GM18517 (cell line): ENCODE data around the gene PEX11B.

Experiments
- ATAC-seq: cut with Tn5 transposase; IDR thresholded peaks from one replicate; pipeline ENCODE4 v1.9.1; 2021; ENCODE audit warnings: mild to moderate bottlenecking, moderate library complexity; ENCODE audit not compliant: unreplicated experiment

PEX11B gene

DNA sequence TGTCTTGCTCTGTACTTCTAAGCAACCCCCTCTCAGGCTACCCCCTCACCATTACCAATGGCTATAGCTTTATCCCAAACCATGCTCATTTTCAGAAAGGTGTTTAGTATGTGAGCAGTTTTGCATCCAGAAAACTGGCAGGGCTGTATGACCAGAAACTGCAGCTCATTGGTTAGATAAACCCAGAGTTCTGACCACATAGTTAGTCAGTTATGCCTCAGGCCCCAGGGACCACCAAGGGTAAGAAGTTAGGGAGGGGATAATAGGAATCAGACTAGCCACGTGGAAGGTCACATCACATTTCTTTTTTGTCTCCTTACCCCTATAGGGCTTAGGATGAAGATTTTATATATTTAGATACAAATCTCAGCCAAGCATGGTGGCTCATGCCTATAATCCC, 9.9 kb downstream of the PEX11B start:
- ATAC-seq, result no peak

DNA sequence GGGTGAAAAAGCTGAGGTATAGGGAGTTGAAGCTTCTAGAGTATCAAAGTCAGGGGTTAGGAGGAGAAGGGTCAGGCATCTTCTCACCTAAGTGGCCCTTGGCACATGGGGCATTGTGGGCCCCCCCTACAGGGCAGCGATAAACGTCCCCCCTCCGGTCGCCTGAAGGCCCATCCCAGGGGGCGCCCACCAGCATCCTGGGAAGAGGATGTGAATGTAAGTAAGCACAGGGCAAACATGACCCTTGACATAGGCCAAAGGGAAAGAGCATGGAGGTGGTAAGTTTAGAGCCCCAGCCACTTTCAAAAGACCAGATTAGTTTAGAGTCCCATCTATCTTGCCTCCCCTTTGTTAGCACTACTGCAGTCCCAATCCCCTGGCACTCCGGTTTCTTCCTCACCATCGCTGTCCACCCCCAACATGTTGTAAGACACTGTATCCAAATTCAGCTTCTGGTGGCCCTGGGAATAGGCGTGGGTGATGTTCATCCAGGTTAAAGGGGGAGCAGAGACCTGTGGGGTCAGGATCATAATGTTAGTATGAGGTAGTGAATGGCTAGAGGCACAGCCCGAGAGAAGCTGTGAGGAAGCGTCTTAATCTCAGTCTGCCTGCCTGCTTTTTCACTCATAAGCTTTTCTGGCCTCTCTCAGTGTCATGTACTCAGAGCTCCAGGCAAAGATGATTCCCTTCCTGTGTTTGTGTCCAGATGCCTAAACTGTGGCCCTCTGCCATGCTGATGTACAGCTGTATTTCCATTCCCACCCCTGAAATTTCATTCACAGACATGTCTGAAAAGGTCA, 11.4 kb downstream of the PEX11B start:
- no peak for ATAC-seq

- no peak for ATAC-seq
Measured at GRCh38 chr1:145901312-145902021, 17.1 kb downstream of the PEX11B start.

DNA sequence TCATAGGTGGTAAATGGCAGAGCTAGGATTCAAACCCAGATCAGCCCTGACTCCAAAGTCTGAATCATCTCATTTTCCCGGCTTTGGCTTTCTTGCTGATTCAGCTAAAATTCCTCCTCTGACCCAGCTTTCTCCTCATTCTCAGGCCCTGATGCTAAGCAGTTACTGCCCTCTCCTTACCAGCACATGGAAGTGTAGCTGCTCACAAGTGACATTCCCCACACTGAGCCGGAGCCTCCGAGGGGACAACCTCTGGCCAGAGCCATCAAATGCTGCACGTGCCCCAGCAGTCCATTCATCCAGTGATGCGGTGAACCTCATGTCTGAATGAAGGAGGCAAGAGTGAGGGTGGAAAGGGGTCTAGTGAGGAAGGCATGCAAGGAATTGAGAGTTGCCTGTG, 19.8 kb downstream of the PEX11B start:
- ATAC-seq, result no peak

DNA sequence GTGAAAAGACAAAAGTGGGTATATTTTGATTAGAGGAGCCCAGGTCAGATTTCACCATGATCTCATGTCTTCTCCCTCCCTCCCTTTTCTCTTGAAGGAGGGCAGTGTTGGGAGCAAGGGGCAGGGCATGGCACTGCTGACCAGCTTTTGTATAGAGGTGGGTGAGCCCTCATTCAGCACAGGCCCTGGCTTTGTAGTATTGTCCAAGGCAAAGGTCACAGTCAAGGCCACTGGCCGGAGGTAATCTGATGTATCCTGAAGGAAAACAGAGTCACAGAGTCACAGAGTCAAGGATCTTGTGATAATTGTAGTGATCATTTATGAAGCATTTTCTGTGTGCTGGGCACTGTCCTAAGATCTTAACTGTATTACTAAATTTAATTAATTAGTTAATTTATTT, 20.5 kb downstream of the PEX11B start:
- no peak for ATAC-seq

- ATAC-seq, result no peak
Measured at GRCh38 chr1:145895471-145895870, 23.0 kb downstream of the PEX11B start.

DNA sequence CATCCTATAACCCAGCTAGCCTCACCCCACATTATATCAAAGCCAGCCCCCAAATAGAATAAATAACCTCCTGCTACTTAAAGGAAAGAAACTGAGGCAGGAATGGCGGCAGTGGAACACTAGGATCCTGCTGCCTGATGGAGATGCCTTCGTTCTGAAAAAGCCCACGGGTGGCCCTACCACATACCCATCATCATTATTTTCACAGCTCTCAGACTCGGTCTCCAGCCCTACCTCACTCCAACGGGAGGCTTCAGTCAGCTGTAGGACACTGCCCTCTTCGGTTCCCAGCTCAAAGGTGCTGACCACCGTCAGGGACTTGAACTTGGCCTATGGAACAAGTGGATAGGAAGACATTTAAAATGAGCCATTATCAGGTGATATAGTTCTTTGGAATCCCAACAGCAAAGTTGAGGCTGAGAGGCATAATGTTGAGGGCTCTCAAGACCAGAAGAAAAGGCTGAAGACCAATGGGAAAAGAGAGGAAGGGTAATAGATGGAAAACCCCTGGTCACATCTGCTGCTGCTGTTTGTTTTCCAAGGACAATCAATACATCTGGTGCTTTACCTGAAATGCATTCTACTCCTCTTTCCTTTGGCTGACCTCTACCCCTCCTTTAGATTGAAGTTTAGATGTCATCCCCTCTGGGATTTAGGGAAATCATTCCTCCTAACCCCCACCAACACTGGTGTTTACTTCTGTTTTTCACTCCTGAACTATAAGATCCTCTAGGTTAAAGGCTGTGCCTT, 25.0 kb downstream of the PEX11B start:
- no peak for ATAC-seq

DNA sequence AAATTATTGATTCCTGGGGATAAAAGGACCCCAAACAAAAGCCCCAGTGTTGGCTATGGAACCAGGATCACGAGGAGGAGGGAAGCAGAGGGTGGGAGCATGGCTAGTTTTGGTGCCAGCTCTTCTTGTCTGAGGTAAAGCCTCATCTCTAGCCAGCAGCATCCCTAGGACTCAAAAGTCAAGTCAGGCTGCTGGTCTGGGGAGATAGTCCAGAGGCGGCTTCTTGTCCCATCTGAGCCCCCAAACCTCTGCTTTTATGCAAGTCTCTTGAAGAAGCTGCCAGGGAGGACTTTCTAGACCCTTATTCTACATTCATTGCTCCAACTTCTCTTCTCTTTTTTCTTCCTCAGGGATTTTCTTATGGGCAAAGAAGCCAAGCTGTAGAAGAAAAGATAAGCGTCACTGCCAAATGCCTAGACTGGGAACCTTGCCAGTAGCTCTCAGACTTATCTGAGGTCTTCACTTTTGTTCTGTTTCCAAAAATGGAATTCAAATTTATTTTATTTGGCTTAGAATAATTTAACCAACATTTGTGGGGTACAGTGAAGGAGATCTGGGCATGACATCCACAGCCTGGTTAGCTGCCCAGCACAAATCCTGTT, 25.9 kb downstream of the PEX11B start:
- ATAC-seq, result no peak

DNA sequence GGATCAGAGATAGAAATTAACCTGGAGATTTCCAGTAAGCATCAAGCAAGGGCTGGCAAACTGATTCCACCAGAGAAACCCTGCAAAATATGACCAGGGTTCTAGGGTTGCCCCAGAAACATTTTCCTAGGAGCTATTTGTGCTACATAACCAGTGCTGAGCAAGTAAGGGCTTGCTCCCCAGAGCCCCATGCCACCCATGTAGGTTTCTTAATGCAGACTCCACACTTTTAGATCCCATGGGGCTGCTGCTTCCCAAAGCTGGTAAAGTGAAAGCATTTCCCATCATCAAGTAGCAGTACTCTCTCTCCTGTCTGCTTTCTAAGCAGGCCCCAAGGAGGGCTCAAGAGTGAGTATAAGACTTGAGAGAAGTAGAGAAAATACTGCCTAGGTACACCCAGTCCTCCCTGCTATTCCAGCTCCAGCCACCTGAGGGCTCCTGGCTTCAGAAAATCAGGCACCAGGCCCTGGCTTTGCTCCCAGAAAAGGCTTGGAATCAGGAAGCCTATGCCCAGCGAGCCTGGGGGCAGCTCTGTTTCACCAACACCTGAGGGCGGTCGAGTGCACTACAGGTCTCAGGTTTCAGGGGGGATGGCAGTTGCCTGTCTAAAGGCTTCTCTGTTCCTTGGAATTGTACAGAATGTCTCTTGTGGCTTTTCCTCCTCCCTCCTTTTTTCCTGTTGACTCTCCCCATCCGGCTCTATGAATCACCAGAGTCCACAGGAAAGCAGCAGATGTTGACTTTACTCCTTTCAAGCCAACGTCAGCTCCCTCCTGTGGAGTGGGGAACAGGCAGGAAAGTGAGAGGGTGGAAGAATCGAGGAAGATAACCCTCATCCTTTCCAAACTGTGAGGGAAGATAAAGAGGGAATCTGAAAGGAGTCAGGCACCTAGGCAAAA, 26.7 kb downstream of the PEX11B start:
- no peak for ATAC-seq

GRCh38 chr1:145891143-145891542, 27.4 kb downstream of the PEX11B start:
- ATAC-seq, result no peak

DNA sequence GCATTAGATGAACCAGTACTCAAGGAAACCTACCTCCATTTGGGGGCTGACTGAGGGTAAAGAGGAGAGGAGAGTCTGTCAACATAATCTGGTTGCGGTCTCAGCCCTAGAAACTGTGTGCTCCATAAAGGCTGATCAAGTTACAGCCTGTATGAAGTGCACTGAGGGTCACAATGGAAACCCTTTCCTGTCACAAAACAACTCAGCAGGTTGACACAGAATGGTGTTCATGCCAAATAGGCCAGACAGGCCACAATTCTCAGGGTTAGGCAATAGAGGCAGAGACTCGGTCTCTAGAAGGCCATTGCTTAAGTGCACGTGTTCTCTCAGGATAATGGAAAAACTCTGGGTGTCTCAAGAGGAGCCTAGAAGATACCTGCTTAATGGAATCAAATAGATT, 28.8 kb downstream of the PEX11B start:
- no peak for ATAC-seq

- no peak for ATAC-seq
Measured at GRCh38 chr1:145887631-145888030, 30.9 kb downstream of the PEX11B start.

DNA sequence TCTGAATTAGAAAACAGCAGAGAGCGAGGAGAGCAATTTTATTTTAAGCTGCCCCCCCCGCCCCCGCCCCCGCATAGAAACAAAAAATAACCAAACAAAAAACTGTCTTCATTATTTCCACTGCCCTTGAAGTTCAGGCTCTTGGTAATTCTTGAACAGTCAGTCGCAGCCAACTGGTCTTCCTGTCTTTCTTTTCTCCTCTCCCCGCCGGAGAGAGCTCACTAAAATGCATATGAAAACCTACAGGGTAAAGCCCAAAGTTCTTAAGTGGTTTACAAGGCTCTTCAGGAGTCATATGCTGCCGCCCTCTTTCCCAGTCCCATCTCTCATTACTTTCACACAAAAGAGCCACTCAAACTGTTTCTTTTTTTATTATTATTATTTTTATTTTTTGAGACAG, 31.7 kb downstream of the PEX11B start:
- ATAC-seq, result no peak

DNA sequence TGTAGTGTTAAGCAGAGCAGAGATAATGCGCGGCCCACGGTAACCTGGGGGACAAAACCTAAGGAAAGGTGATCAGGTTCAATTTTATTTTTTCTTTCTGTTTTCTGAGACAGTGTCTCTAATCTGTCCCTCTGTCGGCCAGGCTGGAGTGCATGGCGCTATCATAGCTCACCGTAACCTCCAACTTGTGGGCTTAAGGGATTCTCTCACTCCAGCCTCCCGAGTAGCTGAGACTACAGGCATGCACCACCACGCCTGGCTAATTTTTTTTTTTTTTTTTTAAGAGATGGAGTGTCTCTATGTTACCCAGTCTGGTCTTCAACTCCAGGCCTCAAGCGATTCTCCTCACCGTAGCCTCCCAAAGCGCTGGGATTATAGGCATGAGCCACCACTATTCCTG, 32.1 kb downstream of the PEX11B start:
- ATAC-seq, result no peak

DNA sequence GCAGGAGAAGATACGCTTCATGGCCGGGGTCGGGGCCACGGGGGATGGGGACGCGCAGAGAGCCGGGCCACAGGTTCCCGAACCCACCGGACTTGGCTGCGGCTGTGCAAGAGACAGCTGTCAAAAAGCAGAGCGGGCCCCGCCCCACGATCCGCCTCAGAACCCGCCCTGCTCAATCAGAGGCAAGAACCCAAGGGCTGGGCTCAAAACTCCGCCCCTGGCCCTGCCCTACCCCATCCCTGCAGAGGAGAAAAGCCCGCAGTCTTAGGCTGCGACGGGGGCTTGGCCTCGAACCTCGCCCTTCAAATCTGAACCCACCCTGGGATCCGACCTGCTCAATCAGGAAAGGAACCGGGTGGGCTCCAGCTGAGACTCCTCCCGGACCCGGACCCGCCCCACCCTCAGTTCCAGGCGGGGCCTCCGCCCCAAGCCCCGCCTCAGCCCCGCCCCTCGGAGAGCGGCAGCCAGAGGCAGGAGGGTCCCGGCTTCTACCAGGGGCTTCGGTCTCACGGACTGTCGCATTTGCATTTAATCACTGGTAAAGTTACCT, 32.7 kb downstream of the PEX11B start, which contains the start of gene ANKRD35:
TSS of gene ANKRD35 (minus strand) at position 129 of the 550 bp plus-strand sequence. CDS start at position 21, 108 bp downstream.
- ATAC-seq, result peak; percentile 97

- no peak for ATAC-seq
Measured at GRCh38 chr1:145884675-145885074, 33.8 kb downstream of the PEX11B start.

DNA sequence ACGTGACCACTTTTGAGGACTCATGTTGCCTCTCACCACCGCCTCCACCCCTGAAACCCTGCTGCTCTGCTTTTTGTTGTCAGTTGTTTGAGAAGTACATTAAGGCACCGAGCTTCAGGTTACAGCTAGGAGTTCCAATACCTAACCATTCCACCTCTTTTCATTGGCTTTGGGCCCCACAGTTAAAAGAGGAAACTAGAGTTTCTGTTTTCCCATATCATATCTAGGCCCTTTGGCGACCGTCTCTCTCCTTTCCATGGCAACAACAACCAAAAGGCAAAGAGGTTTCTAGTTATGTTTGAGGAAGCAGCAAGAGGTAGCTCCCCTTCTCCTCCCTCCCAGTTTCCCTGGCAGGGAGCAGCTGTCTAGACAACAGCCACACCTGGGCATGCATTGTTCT, 38.7 kb downstream of the PEX11B start:
- no peak for ATAC-seq

GRCh38 chr1:145878724-145879123, 39.8 kb downstream of the PEX11B start:
- ATAC-seq, result no peak

DNA sequence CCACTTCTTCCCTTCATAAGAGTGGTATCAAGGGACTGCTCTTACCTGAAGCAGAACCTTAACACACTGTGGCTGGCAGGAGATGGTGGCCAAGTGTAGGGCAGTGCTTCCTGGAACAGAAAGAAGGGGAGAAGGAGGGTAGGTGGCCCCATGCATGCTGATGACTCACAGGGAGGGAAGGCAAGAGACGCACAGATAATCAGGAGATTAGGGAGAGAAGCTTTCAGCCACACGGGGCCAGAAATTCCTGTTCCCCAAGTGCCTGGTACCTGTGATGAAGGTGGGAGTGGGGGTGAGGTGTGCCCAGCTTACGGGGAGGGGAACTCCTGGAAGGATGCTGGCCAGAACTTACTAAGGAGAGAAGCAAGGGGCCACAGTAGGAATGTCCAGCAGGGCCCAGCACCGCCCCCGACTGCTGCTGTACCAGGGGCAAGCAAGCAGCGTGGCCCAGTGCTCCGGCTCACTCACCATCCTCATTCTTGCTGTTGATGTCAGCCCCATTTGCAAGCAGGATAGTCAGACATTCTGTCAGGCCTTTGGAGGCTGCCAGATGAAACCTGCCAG, 40.5 kb downstream of the PEX11B start:
- ATAC-seq, result no peak

DNA sequence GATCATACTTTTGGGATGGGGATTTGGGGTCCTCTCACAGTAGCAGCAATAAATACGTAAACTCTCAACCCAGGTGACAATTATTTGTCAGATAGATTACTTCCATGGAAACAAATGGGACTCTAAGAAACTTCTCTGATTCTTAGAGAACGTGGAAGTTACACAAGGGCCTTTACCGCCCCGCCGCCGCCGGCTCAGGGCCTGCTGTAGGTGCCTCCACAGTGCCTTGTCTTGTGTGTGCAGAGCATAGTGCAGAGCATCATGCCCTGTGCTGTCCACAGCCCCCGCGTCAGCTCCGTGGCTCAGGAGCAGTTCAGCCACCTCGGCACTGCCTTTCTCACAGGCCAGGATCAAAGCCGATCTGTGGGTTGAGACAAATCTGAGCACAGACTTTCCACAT, 43.9 kb downstream of the PEX11B start:
- ATAC-seq, result no peak
